Spleen (tissue), 11 donors: ENCODE results near the gene FBXL20. TPM values are rescaled to one million over a fixed set of nuclear protein-coding genes. Genes with fewer than 3 reads are reported as not detected.
A peak's percentile ranks its signal among the peaks of the same experiment; 100 is the strongest.

Source experiments
- DNase-seq: peaks from one replicate; pipeline ENCODE4 v3.0.0-alpha.2; 2020
- H3K27ac ChIP-seq, 8 donors: fragments of 200-600 bp; sonication (generic) in 7 of 8; 1 replicate in 4 of 8; 2 replicates in 4 of 8; pipeline versions ENCODE4 v1.5.0 to v1.8.0; 2016 to 2021; ENCODE audit warnings: inconsistent platforms in 4 of 8, mild to moderate bottlenecking in 4 of 8, moderate library complexity in 1 of 8
- H3K27me3 ChIP-seq, 7 donors: fragments of 200-600 bp; sonication (generic) in 6 of 7; replicated peaks in 1 of 7; 1 replicate in 4 of 7; 2 replicates in 3 of 7; pipeline versions ENCODE4 v1.5.0 to v1.8.0; 2016 to 2021; ENCODE audit warnings: inconsistent platforms in 3 of 7, mild to moderate bottlenecking in 1 of 7
- H3K36me3 ChIP-seq, 6 donors: fragments of 200-600 bp; sonication (generic) in 5 of 6; 1 replicate in 4 of 6; 2 replicates in 2 of 6; pipeline versions ENCODE4 v1.5.0 to v1.8.0; 2016 to 2021; ENCODE audit warnings: inconsistent platforms in 2 of 6
- H3K4me1 ChIP-seq, 6 donors: fragments of 200-600 bp; sonication (generic) in 5 of 6; 1 replicate in 3 of 6; 2 replicates in 3 of 6; pipeline versions ENCODE4 v1.5.0 to v1.8.0; 2016 to 2021; ENCODE audit warnings: inconsistent platforms in 3 of 6
- H3K4me3 ChIP-seq, 8 donors: fragments of 200-600 bp; sonication (generic) in 7 of 8; 1 replicate in 4 of 8; 2 replicates in 4 of 8; pipeline versions ENCODE4 v1.5.0 to v1.8.0; 2016 to 2021; ENCODE audit warnings: inconsistent platforms in 4 of 8, mild to moderate bottlenecking in 4 of 8, moderate library complexity in 2 of 8
- H3K9me3 ChIP-seq, 8 donors: fragments of 200-600 bp; sonication (generic) in 7 of 8; 1 replicate in 4 of 8; 2 replicates in 4 of 8; pipeline versions ENCODE4 v1.5.0 to v1.8.0; 2016 to 2021; ENCODE audit warnings: inconsistent platforms in 4 of 8
- POLR2A ChIP-seq, 3 donors: fragments of 450-650 bp; IDR thresholded peaks; one replicate each; pipeline ENCODE4 v1.5.1; 2017; ENCODE audit warnings: antibody characterized with exemption in 3 of 3, mild to moderate bottlenecking in 1 of 3
- POLR2AphosphoS5 ChIP-seq, 3 donors: sonication (generic); formaldehyde crosslinking; IDR thresholded peaks; one replicate each; pipeline ENCODE4 v1.5.1; 2017; ENCODE audit warnings: antibody characterized with exemption in 3 of 3
- WGBS, 5 donors: extraction: QIAGEN DNeasy Blood & Tissue Kit in 3 of 5; methylation state at CpG; one replicate each; pipeline versions ENCODE4 v1.1.5 to v1.1.7; 2013 to 2018; 5-methylcytosine and 5-hydroxymethylcytosine counted together
- intact Hi-C: fragments of 100-400 bp; cut with DNase I; formaldehyde crosslinking; loops from one replicate; pipeline ENCODE4 v1.15.0; 2023; ENCODE audit warnings: low total_unique reads
- polyA plus RNA-seq, 3 donors: library from polyadenylated mRNA; stranded (reverse); fragments of 200-250 nt; gene quantifications; one replicate each; pipeline ENCODE4 v1.2.1, GENCODE V29; 2013
- total RNA-seq, 7 donors: library from RNA; depleted of rRNA in 3 of 7; stranded (reverse); fragments of >200 nt in 3 of 7; fragmentation: NEBNext Ultra II Directional in 4 of 7; extraction: Animal tissue kit (Norgen Biotek cat#: 25700) in 4 of 7; gene quantifications; one replicate each; pipeline versions ENCODE4 v1.1.0 to v1.2.1, GENCODE V29; 2016 to 2021
- TF ChIP-seq, protein P1 (sequence below), 11 experiments: fragments of 200-600 bp in 7 of 11; fragments of 450-650 bp in 4 of 11; sonication (generic) in 4 of 11; IDR thresholded peaks in 8 of 11; conservative IDR thresholded peaks in 3 of 11; 1 replicate in 7 of 11; 2 replicates in 4 of 11; pipeline versions ENCODE4 v1.4.0 to v1.8.0; 2016 to 2021; ENCODE audit warnings: antibody characterized with exemption in 11 of 11, inconsistent platforms in 4 of 11, mild to moderate bottlenecking in 1 of 11
- donor health status: healthy with polysubstance abuse.
- donor health status: DM: no; HTN: no; CAD: no; lungs with moderate emphysema.
- donor health status: DM: no; HTN: no; CAD: no.
- donor health status: Bipolar disorder and iron deficiency.
- donor health status: healthy.
- donor health status: DM: no; HTN: no; CAD: no.
- donor health status: DM: yes; HTN: yes; CAD: no.

The FBXL20 gene
- total and polyA plus RNA-seq, 10 donors, result 1.9 to 28.0 (median 24.0) TPM

DNA sequence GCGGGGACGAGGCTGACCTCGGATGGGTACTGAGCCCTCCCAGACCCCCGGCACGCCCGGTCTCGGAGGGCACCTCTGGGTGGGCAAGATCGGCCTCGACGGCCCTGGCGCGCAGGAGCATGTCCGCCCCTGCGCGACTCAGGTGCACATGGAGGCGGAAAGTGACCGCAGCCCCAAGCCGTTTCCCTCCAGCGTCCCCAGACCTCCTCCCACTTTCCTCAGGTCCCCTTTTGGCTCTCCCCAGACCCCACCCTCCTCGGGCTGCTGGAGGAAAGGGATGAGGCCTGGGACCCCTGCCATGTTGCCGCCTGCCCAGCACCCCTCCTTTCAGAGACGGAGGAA, 191.4 kb downstream of the FBXL20 start:
- DNase-seq, result no peak
- intact Hi-C loops, result no loop called here
- TF ChIP-seq, protein P1, sequence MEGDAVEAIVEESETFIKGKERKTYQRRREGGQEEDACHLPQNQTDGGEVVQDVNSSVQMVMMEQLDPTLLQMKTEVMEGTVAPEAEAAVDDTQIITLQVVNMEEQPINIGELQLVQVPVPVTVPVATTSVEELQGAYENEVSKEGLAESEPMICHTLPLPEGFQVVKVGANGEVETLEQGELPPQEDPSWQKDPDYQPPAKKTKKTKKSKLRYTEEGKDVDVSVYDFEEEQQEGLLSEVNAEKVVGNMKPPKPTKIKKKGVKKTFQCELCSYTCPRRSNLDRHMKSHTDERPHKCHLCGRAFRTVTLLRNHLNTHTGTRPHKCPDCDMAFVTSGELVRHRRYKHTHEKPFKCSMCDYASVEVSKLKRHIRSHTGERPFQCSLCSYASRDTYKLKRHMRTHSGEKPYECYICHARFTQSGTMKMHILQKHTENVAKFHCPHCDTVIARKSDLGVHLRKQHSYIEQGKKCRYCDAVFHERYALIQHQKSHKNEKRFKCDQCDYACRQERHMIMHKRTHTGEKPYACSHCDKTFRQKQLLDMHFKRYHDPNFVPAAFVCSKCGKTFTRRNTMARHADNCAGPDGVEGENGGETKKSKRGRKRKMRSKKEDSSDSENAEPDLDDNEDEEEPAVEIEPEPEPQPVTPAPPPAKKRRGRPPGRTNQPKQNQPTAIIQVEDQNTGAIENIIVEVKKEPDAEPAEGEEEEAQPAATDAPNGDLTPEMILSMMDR (IDR thresholded peaks at IDR 0.05 in 8 of 11, conservative IDR thresholded peaks at IDR 0.05 in 3 of 11), result no peak
- TF ChIP-seq POLR2AphosphoS5 (IDR thresholded peaks at IDR 0.05) (no peak), POLR2A (IDR thresholded peaks at IDR 0.05) (no peak)
- Histone ChIP-seq H3K27ac (peak overlapping the region in 4 of 8 donors; percentile 1 to 56 (median 54)), H3K4me1 (peaks cover 12 to 45% (median 35%) of the 10 kb centered on the region in 6 donors), H3K27me3 (peaks cover 0 to 45% (median 13%) of the 10 kb centered on the region in 7 donors), H3K9me3 (no peaks in the 10 kb centered on the region), H3K4me3 (peak overlapping the region in 7 of 8 donors; percentile 2 to 65 (median 30)), H3K36me3 (peaks cover 0 to 4% (median 3%) of the 10 kb centered on the region in 6 donors)
- 8 to 23% (median 9%) methylated on average over 9 to 22 of the region's 22 CpGs for WGBS, 5 donors

DNA sequence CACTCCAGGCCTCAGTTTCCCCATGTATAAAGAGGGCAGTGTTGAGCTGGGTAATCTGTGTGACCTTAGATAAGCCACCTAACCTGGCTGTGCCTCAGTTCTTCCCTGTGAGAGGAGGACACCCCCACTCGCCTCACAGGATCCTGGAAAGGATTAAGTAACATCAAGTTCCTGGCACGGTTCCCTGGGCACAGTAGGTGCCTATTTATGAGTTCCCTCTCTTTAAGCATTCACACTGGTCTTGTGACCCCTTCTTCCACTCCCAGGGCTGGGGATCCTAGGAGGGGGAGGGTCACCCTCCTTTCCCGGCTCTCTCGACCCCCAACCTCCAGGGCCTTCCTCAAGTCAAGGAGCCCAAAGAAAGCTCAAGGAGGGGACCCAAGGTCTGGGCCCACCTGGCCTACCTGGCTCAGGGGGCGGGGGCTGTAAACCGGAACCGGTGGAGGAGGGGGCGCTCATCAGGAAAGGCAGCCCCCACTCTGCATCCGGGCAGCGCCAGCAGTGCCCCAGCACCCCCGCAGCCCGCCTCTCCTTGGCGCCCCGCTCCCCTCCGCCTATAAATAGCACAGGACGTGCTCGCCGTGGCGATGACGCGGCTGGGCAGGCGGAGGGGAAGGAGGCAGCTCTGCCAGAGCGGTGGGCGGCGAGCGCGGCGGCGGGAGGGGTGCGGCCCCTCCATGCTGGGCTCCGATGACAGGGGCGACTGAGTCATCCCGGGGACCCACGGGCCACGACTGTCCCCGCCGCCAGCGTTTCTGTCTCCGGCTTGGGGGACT, 191.9 kb downstream of the FBXL20 start:
- Histone ChIP-seq H3K9me3 (no peaks in the 10 kb centered on the region), H3K27me3 (peaks cover 0 to 40% (median 13%) of the 10 kb centered on the region in 7 donors), H3K4me3 (peak overlapping the region in 7 of 8 donors; percentile 2 to 65 (median 30)), H3K4me1 (peaks cover 12 to 45% (median 35%) of the 10 kb centered on the region in 6 donors), H3K27ac (peak overlapping the region in 5 of 8 donors; percentile 22 to 56 (median 51)), H3K36me3 (peaks cover 0 to 9% (median 8%) of the 10 kb centered on the region in 6 donors)
- intact Hi-C loops, result no loop called here
- 1 to 6% (median 3%) methylated on average over 7 to 39 of the region's 39 CpGs for WGBS, 5 donors
- peak; percentile 91 for DNase-seq
- TF ChIP-seq, protein P1 (IDR thresholded peaks at IDR 0.05 in 8 of 11, conservative IDR thresholded peaks at IDR 0.05 in 3 of 11), result no peak
- TF ChIP-seq POLR2AphosphoS5 (IDR thresholded peaks at IDR 0.05), result peak; percentile 61 to 81 (median 71)

DNA sequence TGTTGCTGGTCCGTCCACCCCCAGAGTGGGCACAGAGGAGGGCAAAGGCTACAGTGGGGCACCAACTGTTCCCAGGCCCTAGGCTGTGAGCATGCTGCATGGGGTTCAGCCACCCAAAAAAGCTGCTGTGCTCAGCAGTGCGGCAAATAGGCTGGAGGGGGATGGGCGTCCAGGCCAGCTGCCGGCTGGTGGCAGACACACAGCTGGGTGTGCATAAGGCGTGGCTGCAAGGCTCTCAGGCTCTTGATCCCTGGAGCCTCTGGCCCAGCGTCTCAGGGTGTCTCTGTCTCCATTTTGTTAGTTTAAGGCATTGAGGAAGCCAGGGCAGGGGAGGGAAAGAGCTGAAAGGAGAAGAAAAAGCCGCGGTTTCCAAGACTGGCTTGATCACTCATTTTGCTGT, 192.5 kb downstream of the FBXL20 start:
- intact Hi-C loops, result no loop called here
- peak; percentile 91 for DNase-seq
- WGBS, 5 donors, result 51 to 69% (median 61%) methylated on average over 3 to 8 of the region's 8 CpGs
- H3K27me3 ChIP-seq, result peaks cover 0 to 34% (median 13%) of the 10 kb centered on the region in 7 donors
- H3K27ac ChIP-seq, result peak overlapping the region in 4 of 8 donors; percentile 46 to 56 (median 54)
- H3K4me1 ChIP-seq, result peaks cover 12 to 49% (median 37%) of the 10 kb centered on the region in 6 donors
- peak; percentile 55 to 81 (median 76) for TF ChIP-seq POLR2AphosphoS5 (IDR thresholded peaks at IDR 0.05)
- no peak for TF ChIP-seq POLR2A (IDR thresholded peaks at IDR 0.05)
- TF ChIP-seq, protein P1 (IDR thresholded peaks at IDR 0.05 in 8 of 11, conservative IDR thresholded peaks at IDR 0.05 in 3 of 11), result no peak
- peaks cover 0 to 15% (median 14%) of the 10 kb centered on the region in 6 donors for H3K36me3 ChIP-seq
- H3K4me3 ChIP-seq, result no peak overlapping the region
- H3K9me3 ChIP-seq, result no peaks in the 10 kb centered on the region

DNA sequence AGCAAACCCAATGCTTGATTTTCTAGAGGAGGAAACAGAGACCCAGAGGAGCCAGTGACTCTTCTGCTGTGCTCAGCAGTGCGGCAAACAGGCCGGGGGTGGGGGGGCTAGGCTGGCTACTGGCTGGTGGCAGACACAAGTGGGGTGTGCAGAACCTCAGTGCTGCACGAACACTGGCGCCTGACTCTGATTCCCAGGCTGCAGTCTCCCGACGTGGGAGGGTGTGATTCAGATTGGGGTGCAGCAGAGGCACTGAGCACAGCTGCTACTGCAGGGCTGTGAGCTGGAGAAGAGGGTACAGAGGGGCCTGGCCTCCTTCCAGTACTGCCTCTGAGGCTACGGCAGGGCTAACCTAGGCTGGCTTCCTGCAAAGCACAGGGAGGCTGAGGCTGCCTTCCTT, 193.3 kb downstream of the FBXL20 start:
- H3K36me3 ChIP-seq, result peaks cover 0 to 23% (median 22%) of the 10 kb centered on the region in 6 donors
- peak overlapping the region in 4 of 8 donors; percentile 46 to 56 (median 54) for H3K27ac ChIP-seq
- TF ChIP-seq POLR2A (IDR thresholded peaks at IDR 0.05), result no peak
- peak in 1 of 3 donors; percentile 21 for TF ChIP-seq POLR2AphosphoS5 (IDR thresholded peaks at IDR 0.05)
- intact Hi-C loops, result no loop called here
- peaks cover 0 to 28% (median 13%) of the 10 kb centered on the region in 7 donors for H3K27me3 ChIP-seq
- peaks cover 12 to 57% (median 43%) of the 10 kb centered on the region in 6 donors for H3K4me1 ChIP-seq
- 47 to 60% (median 49%) methylated on average over 7 of the region's 7 CpGs for WGBS, 5 donors
- H3K9me3 ChIP-seq, result no peaks in the 10 kb centered on the region
- DNase-seq, result peak; percentile 82
- H3K4me3 ChIP-seq, result no peak overlapping the region
